Measurements from ENCODE around the gene GARRE1. TPM values are rescaled to one million over a fixed set of nuclear protein-coding genes. Genes with fewer than 3 reads are reported as not detected.

GARRE1 gene
- total RNA-seq, 1 donor from 2014 or later: 14.8 TPM

GRCh38 chr19:34229721-34230120 is 24.6 kb upstream of the GARRE1 start:
- TF ChIP-seq CTCF (IDR thresholded peaks at IDR 0.05; ENCODE audit: insufficient read depth, low read length, poor library complexity, severe bottlenecking): no peak
- Histone ChIP-seq H3K36me3 (ENCODE audit: control insufficient read depth, insufficient read depth, low read length) (peaks cover 1% of the 10 kb centered on the region), H3K4me3 (ENCODE audit: low read depth, low read length) (no peak overlapping the region), H3K27me3 (ENCODE audit: control insufficient read depth, insufficient read depth, low read length) (no peaks in the 10 kb centered on the region)
- DNase-seq (ENCODE audit: low read depth): no peak

DNA sequence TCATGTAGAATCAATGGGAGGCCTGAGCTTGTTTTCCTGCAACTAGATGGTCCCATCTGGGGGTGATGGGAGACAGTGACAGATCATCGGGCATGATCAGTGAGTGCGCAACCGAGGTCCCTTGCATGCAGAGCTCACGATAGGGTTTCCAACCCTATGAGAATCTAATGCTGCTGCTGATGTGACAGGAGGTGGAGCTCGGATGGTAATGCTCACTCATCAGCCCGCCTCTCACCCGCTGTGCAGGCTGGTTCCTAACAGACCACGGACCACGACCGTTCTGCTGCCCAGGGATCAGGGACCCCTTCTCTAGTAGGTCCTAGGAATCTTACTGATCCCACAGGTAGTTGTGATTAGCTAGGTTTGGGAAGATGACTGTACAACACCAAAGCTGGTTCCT is 23.5 kb upstream of the GARRE1 start:
- no peak for DNase-seq (ENCODE audit: low read depth)
- peaks cover 1% of the 10 kb centered on the region for H3K36me3 ChIP-seq (ENCODE audit: control insufficient read depth, insufficient read depth, low read length)
- no peak overlapping the region for H3K4me3 ChIP-seq (ENCODE audit: low read depth, low read length)
- H3K27me3 ChIP-seq (ENCODE audit: control insufficient read depth, insufficient read depth, low read length): no peaks in the 10 kb centered on the region
- no peak for TF ChIP-seq CTCF (IDR thresholded peaks at IDR 0.05; ENCODE audit: insufficient read depth, low read length, poor library complexity, severe bottlenecking)

GRCh38 chr19:34231439-34231838 is 22.9 kb upstream of the GARRE1 start:
- TF ChIP-seq CTCF (IDR thresholded peaks at IDR 0.05; ENCODE audit: insufficient read depth, low read length, poor library complexity, severe bottlenecking): no peak
- no peak overlapping the region for H3K4me3 ChIP-seq (ENCODE audit: low read depth, low read length)
- peaks cover 1% of the 10 kb centered on the region for H3K36me3 ChIP-seq (ENCODE audit: control insufficient read depth, insufficient read depth, low read length)
- H3K27me3 ChIP-seq (ENCODE audit: control insufficient read depth, insufficient read depth, low read length): no peaks in the 10 kb centered on the region
- no peak for DNase-seq (ENCODE audit: low read depth)

- no peak overlapping the region for H3K4me3 ChIP-seq (ENCODE audit: low read depth, low read length)
- no peaks in the 10 kb centered on the region for H3K36me3 ChIP-seq (ENCODE audit: control insufficient read depth, insufficient read depth, low read length)
- peak; percentile 92 for DNase-seq (ENCODE audit: low read depth)
Measured at GRCh38 chr19:34232566-34233481, 21.5 kb upstream of the GARRE1 start.

GRCh38 chr19:34235425-34235940 is 18.9 kb upstream of the GARRE1 start:
- no peak for TF ChIP-seq CTCF (IDR thresholded peaks at IDR 0.05; ENCODE audit: insufficient read depth, low read length, poor library complexity, severe bottlenecking)
- DNase-seq (ENCODE audit: low read depth): no peak
- Histone ChIP-seq H3K27me3 (ENCODE audit: control insufficient read depth, insufficient read depth, low read length) (no peaks in the 10 kb centered on the region), H3K36me3 (ENCODE audit: control insufficient read depth, insufficient read depth, low read length) (no peaks in the 10 kb centered on the region), H3K4me3 (ENCODE audit: low read depth, low read length) (no peak overlapping the region)

More at GRCh38 chr19:34232566-34233481, 21.5 kb upstream of the GARRE1 start:
- TF ChIP-seq CTCF (IDR thresholded peaks at IDR 0.05; ENCODE audit: insufficient read depth, low read length, poor library complexity, severe bottlenecking): no peak
- no peaks in the 10 kb centered on the region for H3K27me3 ChIP-seq (ENCODE audit: control insufficient read depth, insufficient read depth, low read length)
